SK-N-SH (cell line): ENCODE results near the gene MAP3K7.

Experiments
- CHD2 ChIP-seq: fragments of 150-350 bp; IDR thresholded peaks from 2 replicates; pipeline ENCODE4 v1.6.1; 2018; ENCODE audit warnings: low read length; ENCODE audit not compliant: partially characterized antibody
- CTCF ChIP-seq: fragments of 200-600 bp; sonication (generic); IDR thresholded peaks from 2 replicates; pipeline ENCODE4 v1.6.1; 2017; ENCODE audit warnings: antibody characterized with exemption, mild to moderate bottlenecking, moderate library complexity
- GABPA ChIP-seq: IDR thresholded peaks from 2 replicates; pipeline ENCODE4 v1.4.0; 2012; ENCODE audit warnings: low read depth, mild to moderate bottlenecking
- SIN3A ChIP-seq: IDR thresholded peaks from 2 replicates; pipeline ENCODE4 v1.6.1; 2012; ENCODE audit warnings: low read depth, mild to moderate bottlenecking, low read length, moderate library complexity, borderline replicate concordance

DNA sequence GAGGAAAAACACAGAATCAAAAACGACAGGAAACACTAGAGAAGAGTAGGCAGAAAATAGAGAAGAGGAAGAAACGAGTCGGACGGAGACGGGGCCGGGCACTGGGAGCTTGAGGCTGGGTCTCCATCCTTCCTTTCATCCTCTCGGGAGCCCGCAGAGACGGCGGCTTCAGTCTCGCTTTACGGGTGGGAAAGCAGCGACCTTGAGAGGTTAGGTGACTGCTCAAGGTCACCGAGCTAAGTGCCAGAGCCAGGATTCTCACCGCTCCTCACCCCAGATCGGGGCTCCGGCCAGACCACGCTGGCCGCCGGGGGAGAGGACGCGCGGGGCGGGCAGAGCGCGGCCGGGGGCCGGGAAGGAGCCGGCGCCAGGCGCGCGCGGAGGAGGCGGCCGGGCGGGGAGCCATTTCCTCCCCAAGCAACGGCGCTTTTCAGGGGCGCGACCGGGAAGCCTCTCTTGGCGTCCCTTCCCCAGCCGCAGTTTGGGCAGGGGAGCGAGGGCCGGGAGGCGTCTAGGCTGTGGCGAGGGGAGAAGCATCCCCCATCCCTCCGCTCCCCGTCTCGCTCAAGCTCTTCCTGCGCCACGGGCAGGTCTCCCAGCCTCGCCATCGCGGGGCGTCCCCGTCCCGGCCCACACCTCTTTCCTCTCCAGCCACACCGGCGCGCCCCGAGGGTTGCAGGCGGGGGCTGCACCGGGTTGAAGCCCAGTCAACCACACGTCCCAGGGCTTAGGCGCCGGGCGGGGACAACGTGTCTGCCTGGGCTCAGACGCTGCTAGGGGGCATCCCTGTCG, 24.1 kb upstream of the MAP3K7 start:
- TF ChIP-seq GABPA, result no peak
- no peak for TF ChIP-seq CHD2
- no peak for TF ChIP-seq CTCF
- TF ChIP-seq SIN3A, result no peak
